CD4-positive, alpha-beta memory T cell (primary cell): ENCODE measurements around the gene RCL1. TPM values are rescaled to one million over a fixed set of nuclear protein-coding genes. Genes with fewer than 3 reads are reported as not detected.

Experiments
- CTCF ChIA-PET: fragments of 350-600 bp; sonication (Branson Sonifier 250); formaldehyde crosslinking; loops from one replicate; lab custom pipeline; 2021; ENCODE audit warnings: inconsistent platforms; ENCODE audit not compliant: partially characterized antibody; lab: Charles Lee
- POLR2A ChIA-PET: fragments of 350-600 bp; sonication (Branson Sonifier 250); formaldehyde crosslinking; loops from one replicate; lab custom pipeline; 2021; ENCODE audit not compliant: partially characterized antibody; lab: Charles Lee
- DNase-seq, 5 donors: peaks; one replicate each; pipeline versions ENCODE4 v3.0.0 to v3.0.0-alpha.2; 2020 to 2022; ENCODE audit warnings: mixed read lengths in 1 of 5
- H3K27ac ChIP-seq: one replicate; pipeline ENCODE4 v1.7.0; 2013; ENCODE audit warnings: low read depth, low read length
- H3K27me3 ChIP-seq: 2 replicates; pipeline ENCODE4 v1.7.0; 2013; ENCODE audit warnings: mild to moderate bottlenecking, low read length, moderate library complexity; ENCODE audit not compliant: insufficient read depth
- H3K36me3 ChIP-seq: 2 replicates; pipeline ENCODE4 v1.7.0; 2013; ENCODE audit warnings: mild to moderate bottlenecking, low read length, moderate library complexity; ENCODE audit not compliant: insufficient read depth
- H3K4me1 ChIP-seq: 2 replicates; pipeline ENCODE4 v1.7.0; 2013; ENCODE audit warnings: mild to moderate bottlenecking, low read length, moderate library complexity; ENCODE audit not compliant: insufficient read depth
- H3K4me3 ChIP-seq, 2 donors: one replicate each; pipeline ENCODE4 v1.7.0; 2013; ENCODE audit warnings: low read length in 2 of 2, mild to moderate bottlenecking in 1 of 2
- H3K9me3 ChIP-seq, 2 donors: one replicate each; pipeline ENCODE4 v1.7.0; 2013; ENCODE audit warnings: low read length in 2 of 2, control low read depth in 1 of 2; ENCODE audit not compliant: control insufficient read depth in 1 of 2
- H3K27ac Mint-ChIP-seq, 7 donors: one replicate each; pipeline ENCODE4 v1.8.0; 2020 to 2021; ENCODE audit warnings: mixed read lengths in 7 of 7, mild to moderate bottlenecking in 6 of 7, inconsistent platforms in 3 of 7, moderate library complexity in 3 of 7
- H3K27me3 Mint-ChIP-seq, 2 donors: one replicate each; pipeline ENCODE4 v1.8.0; 2020 to 2021; ENCODE audit warnings: mixed read lengths in 2 of 2
- H3K36me3 Mint-ChIP-seq, 2 donors: one replicate each; pipeline ENCODE4 v1.8.0; 2020 to 2021; ENCODE audit warnings: mixed read lengths in 2 of 2, inconsistent platforms in 1 of 2, mild to moderate bottlenecking in 1 of 2
- H3K4me1 Mint-ChIP-seq, 4 donors: one replicate each; pipeline ENCODE4 v1.8.0; 2020 to 2021; ENCODE audit warnings: mixed read lengths in 4 of 4, mild to moderate bottlenecking in 1 of 4
- H3K4me3 Mint-ChIP-seq, 8 donors: one replicate each; pipeline ENCODE4 v1.8.0; 2020 to 2021; ENCODE audit warnings: mixed read lengths in 8 of 8, mild to moderate bottlenecking in 7 of 8, moderate library complexity in 6 of 8, inconsistent platforms in 3 of 8
- H3K9me3 Mint-ChIP-seq, 8 donors: one replicate each; pipeline ENCODE4 v1.8.0; 2020 to 2021; ENCODE audit warnings: mixed read lengths in 8 of 8, mild to moderate bottlenecking in 5 of 8, inconsistent platforms in 3 of 8, moderate library complexity in 1 of 8
- intact Hi-C: fragments of 100-400 bp; cut with micrococcal nuclease; formaldehyde crosslinking; loops from one replicate; pipeline ENCODE4 v1.15.1; 2023
- polyA plus RNA-seq, 2 donors: library from polyadenylated mRNA; unstranded; fragments of 300-500 nt; fragmentation: Illumina TruSeq; gene quantifications; one replicate each; pipeline ENCODE4 v1.2.3, GENCODE V29; 2021
- total RNA-seq, 2 experiments: library from RNA; stranded (reverse); gene quantifications; one replicate each; pipeline ENCODE4 v1.2.3, GENCODE V29; 2021

RCL1 gene
- total and polyA plus RNA-seq, 4 experiments from 2014 or later, result 15.2 to 21.1 (median 16.7) TPM

GRCh38 chr9:4838189-4838546, 45.4 kb downstream of the RCL1 start:
- Mint-ChIP-seq H3K27ac (peak overlapping the region in 1 of 7 donors; percentile 37), H3K27me3 (no peaks in the 10 kb centered on the region), H3K9me3 (no peaks in the 10 kb centered on the region), H3K36me3 (peaks cover 58 to 59% of the 10 kb centered on the region in 2 donors), H3K4me1 (peaks cover 4 to 13% (median 8%) of the 10 kb centered on the region in 4 donors), H3K4me3 (no peak overlapping the region)
- Histone ChIP-seq H3K4me1 (no peaks in the 10 kb centered on the region), H3K36me3 (peaks cover 3% of the 10 kb centered on the region), H3K27me3 (no peaks in the 10 kb centered on the region), H3K9me3 (no peaks in the 10 kb centered on the region), H3K27ac (no peak overlapping the region), H3K4me3 (no peak overlapping the region)
- CTCF ChIA-PET, result interaction anchor here (0.6 to 1.4 kb wide), 3 partner anchors 44 to 770 kb away, joined by 3 to 4 read pairs (median 3); no protein-coding TSS in a partner anchor
- intact Hi-C loops, result no loop called here
- POLR2A ChIA-PET, result no interaction called here
- no peak for DNase-seq

GRCh38 chr9:4839470-4839912, 46.7 kb downstream of the RCL1 start:
- ChIA-PET POLR2A (no interaction called here), CTCF (no interaction called here)
- H3K9me3 ChIP-seq, result no peaks in the 10 kb centered on the region
- no peaks in the 10 kb centered on the region for H3K27me3 ChIP-seq
- Mint-ChIP-seq H3K36me3 (peaks cover 52 to 55% of the 10 kb centered on the region in 2 donors), H3K9me3 (no peaks in the 10 kb centered on the region), H3K27ac (peak overlapping the region in 2 of 7 donors; percentile 25 to 68), H3K4me1 (peaks cover 9 to 22% (median 17%) of the 10 kb centered on the region in 4 donors), H3K27me3 (no peaks in the 10 kb centered on the region), H3K4me3 (no peak overlapping the region)
- no peak for DNase-seq
- intact Hi-C loops, result no loop called here
- no peak overlapping the region for H3K27ac ChIP-seq
- H3K4me1 ChIP-seq, result peaks cover 2% of the 10 kb centered on the region
- peaks cover 4% of the 10 kb centered on the region for H3K36me3 ChIP-seq
- no peak overlapping the region for H3K4me3 ChIP-seq

DNA sequence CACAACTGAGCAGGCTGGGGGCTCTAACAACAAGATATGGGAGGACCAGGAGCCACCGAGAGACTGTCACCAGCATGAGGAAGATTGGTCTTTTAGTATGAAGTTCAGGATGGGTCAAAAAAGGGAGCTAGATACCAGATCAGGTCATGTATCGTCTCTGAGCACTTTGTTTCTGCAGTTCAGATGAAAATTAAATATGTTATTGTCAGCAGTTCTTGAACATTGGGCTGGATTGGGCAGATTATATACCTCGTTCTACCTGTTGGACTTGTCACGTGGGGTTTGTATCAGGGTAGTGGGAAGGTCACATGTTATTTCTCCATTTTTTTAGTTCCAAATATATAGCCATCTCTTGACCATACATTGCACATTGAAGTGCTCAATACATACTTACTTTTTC, 47.3 kb downstream of the RCL1 start:
- no peaks in the 10 kb centered on the region for H3K27me3 Mint-ChIP-seq
- Histone ChIP-seq H3K27ac (no peak overlapping the region), H3K4me3 (no peak overlapping the region), H3K36me3 (peaks cover 10% of the 10 kb centered on the region), H3K4me1 (peaks cover 6% of the 10 kb centered on the region), H3K27me3 (no peaks in the 10 kb centered on the region), H3K9me3 (no peaks in the 10 kb centered on the region)
- peaks cover 52 to 55% of the 10 kb centered on the region in 2 donors for H3K36me3 Mint-ChIP-seq
- H3K4me3 Mint-ChIP-seq, result no peak overlapping the region
- POLR2A ChIA-PET, result no interaction called here
- peak overlapping the region in 2 of 7 donors; percentile 25 to 68 for H3K27ac Mint-ChIP-seq
- intact Hi-C loops, result no loop called here
- peaks cover 10 to 22% (median 19%) of the 10 kb centered on the region in 4 donors for H3K4me1 Mint-ChIP-seq
- DNase-seq, result no peak
- H3K9me3 Mint-ChIP-seq, result no peaks in the 10 kb centered on the region
- CTCF ChIA-PET, result no interaction called here

GRCh38 chr9:4842213-4842612, 49.5 kb downstream of the RCL1 start:
- Histone ChIP-seq H3K36me3 (peaks cover 12% of the 10 kb centered on the region), H3K4me1 (peaks cover 6% of the 10 kb centered on the region), H3K9me3 (no peaks in the 10 kb centered on the region), H3K27me3 (no peaks in the 10 kb centered on the region), H3K4me3 (no peak overlapping the region), H3K27ac (no peak overlapping the region)
- Mint-ChIP-seq H3K4me1 (peaks cover 9 to 19% (median 18%) of the 10 kb centered on the region in 4 donors), H3K27ac (peak overlapping the region in 2 of 7 donors; percentile 53 to 88), H3K9me3 (no peaks in the 10 kb centered on the region), H3K4me3 (no peak overlapping the region), H3K27me3 (no peaks in the 10 kb centered on the region), H3K36me3 (peaks cover 52 to 53% of the 10 kb centered on the region in 2 donors)
- no peak for DNase-seq
- ChIA-PET CTCF (no interaction called here), POLR2A (no interaction called here)
- intact Hi-C loops, result no loop called here

DNA sequence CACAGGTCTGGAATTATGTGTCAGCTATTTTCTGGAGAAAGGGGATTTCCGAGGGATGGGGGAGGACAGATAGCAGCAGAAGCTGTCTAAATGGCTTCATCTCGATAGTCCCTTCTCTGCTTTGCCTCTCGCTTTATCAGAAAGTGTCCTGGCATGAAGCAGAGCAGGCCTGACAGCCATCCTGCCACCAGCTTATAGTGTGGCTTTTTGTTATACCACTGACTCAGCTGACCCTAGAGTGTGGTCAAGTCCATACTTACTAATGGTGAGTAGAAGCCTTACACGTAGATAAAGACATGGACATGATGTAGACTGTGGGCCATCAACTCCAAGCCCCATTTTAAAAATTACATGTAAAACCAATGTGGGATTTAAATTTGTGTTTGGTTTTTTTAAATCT, 50.0 kb downstream of the RCL1 start:
- intact Hi-C loops, result no loop called here
- Mint-ChIP-seq H3K4me1 (peaks cover 9 to 19% (median 16%) of the 10 kb centered on the region in 4 donors), H3K36me3 (peaks cover 48 to 53% of the 10 kb centered on the region in 2 donors), H3K27ac (peak overlapping the region in 1 of 7 donors; percentile 53), H3K4me3 (no peak overlapping the region), H3K9me3 (no peaks in the 10 kb centered on the region), H3K27me3 (no peaks in the 10 kb centered on the region)
- CTCF ChIA-PET, result no interaction called here
- no peak for DNase-seq
- H3K27ac ChIP-seq, result no peak overlapping the region
- POLR2A ChIA-PET, result no interaction called here
- H3K27me3 ChIP-seq, result no peaks in the 10 kb centered on the region
- H3K9me3 ChIP-seq, result no peaks in the 10 kb centered on the region
- peaks cover 12% of the 10 kb centered on the region for H3K36me3 ChIP-seq
- no peak overlapping the region for H3K4me3 ChIP-seq
- H3K4me1 ChIP-seq, result peaks cover 6% of the 10 kb centered on the region

- Mint-ChIP-seq H3K4me1 (peaks cover 9 to 19% (median 16%) of the 10 kb centered on the region in 4 donors), H3K27me3 (no peaks in the 10 kb centered on the region), H3K9me3 (no peaks in the 10 kb centered on the region), H3K27ac (peak overlapping the region; percentile 4 to 91 (median 63)), H3K4me3 (peak overlapping the region in 5 of 8 donors; percentile 14 to 80 (median 43)), H3K36me3 (peaks cover 40 to 53% of the 10 kb centered on the region in 2 donors)
- Histone ChIP-seq H3K27me3 (no peaks in the 10 kb centered on the region), H3K27ac (no peak overlapping the region), H3K4me3 (no peak overlapping the region), H3K36me3 (peaks cover 12% of the 10 kb centered on the region), H3K4me1 (peaks cover 6% of the 10 kb centered on the region), H3K9me3 (no peaks in the 10 kb centered on the region)
- intact Hi-C loops, result no loop called here
- no peak for DNase-seq
- CTCF ChIA-PET, result interaction anchor here (1.2 to 2.0 kb wide), 2 partner anchors 8 to 51 kb away, joined by 3 to 4 read pairs; partner anchors contain the start of gene RCL1
- POLR2A ChIA-PET, result interaction anchor here (1.0 kb wide), 1 partner anchor 10 kb away, joined by 3 read pairs; no protein-coding TSS in a partner anchor
These were observed 51.5 kb downstream of the RCL1 start for GRCh38 chr9:4844056-4844838.

DNA sequence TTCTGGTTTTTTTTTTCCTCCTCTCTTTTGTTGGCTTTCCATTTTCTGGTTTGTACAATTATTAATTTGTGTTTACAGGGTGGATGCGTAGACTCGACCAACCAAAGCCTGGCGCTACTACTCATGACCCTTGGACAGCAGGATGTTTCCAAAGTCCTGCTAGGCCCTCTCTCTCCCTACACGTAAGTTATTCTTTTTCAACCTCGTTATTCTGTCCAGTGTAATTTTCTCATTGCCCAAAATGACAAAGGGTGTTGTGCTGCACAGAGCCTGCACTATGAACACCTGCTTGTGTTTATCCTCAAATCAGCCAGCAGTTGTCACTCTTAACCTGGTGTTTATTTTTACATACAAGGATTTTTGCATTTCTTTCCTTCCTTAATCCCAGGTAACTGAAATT, 56.6 kb downstream of the RCL1 start:
- CTCF ChIA-PET, result interaction anchor here (1.1 to 1.5 kb wide), 3 partner anchors 87 to 144 kb away, joined by 3 to 4 read pairs (median 3); partner anchors contain the start of gene JAK2
- intact Hi-C loops, result loop anchor here (5.0 kb wide), 1 partner anchor 138 kb away; the partner anchor contains the start of gene JAK2
- POLR2A ChIA-PET, result no interaction called here
- H3K27me3 ChIP-seq, result no peaks in the 10 kb centered on the region
- peaks cover 19% of the 10 kb centered on the region for H3K36me3 ChIP-seq
- no peaks in the 10 kb centered on the region for H3K9me3 ChIP-seq
- no peaks in the 10 kb centered on the region for H3K9me3 Mint-ChIP-seq
- no peak overlapping the region for H3K4me3 ChIP-seq
- H3K4me1 ChIP-seq, result peaks cover 5% of the 10 kb centered on the region
- no peaks in the 10 kb centered on the region for H3K27me3 Mint-ChIP-seq
- no peak overlapping the region for H3K27ac ChIP-seq
- peaks cover 46 to 47% of the 10 kb centered on the region in 2 donors for H3K36me3 Mint-ChIP-seq
- no peak for DNase-seq
- H3K4me1 Mint-ChIP-seq, result peaks cover 2 to 5% (median 3%) of the 10 kb centered on the region in 4 donors
- H3K4me3 Mint-ChIP-seq, result no peak overlapping the region
- no peak overlapping the region for H3K27ac Mint-ChIP-seq
